Measurements from ENCODE around the gene TMEM132C.

DNA sequence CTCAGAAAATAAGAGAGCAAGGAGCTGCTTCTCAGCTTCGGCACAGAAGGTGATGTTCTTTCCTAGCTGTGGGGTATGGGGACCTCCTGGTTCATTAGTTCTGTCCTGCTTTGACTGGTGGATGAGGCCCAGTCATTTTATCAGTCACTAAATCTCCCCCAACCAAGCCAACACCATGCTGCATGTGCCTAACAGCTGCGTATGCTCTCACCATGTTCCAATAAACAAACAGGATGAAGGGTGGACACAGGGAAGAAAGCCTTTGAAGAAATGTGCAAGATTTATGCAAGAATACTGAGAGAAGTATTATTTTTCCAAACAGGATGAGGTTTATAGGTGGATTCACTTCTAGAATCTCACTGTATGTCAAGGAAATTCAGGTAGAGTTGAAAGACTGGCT is 156.2 kb downstream of the TMEM132C start:
- TF ChIP-seq CTCF (IDR thresholded peaks at IDR 0.05) (no peak), POLR2A (IDR thresholded peaks at IDR 0.05) (no peak)

Measured in esophagus squamous epithelium (tissue), 4 donors.